HEK293 (cell line): ENCODE results near the gene PRXL2B.

Experiments used
- INSM2 ChIP-seq: fragments of 450-650 bp; formaldehyde crosslinking; IDR thresholded peaks from 2 replicates; pipeline ENCODE4 v1.5.1; 2016; ENCODE audit warnings: missing biosample characterization, missing genetic modification characterization
- PRDM1 ChIP-seq: fragments of 450-650 bp; formaldehyde crosslinking; IDR thresholded peaks from 2 replicates; pipeline ENCODE4; 2016; ENCODE audit warnings: missing biosample characterization, missing genetic modification characterization
- SCRT1 ChIP-seq: fragments of 450-650 bp; formaldehyde crosslinking; IDR thresholded peaks from 2 replicates; pipeline ENCODE4 v1.5.1; 2016; ENCODE audit warnings: missing biosample characterization, missing genetic modification characterization, borderline replicate concordance
- SCRT2 ChIP-seq: fragments of 450-650 bp; formaldehyde crosslinking; IDR thresholded peaks from 2 replicates; pipeline ENCODE4 v1.5.1; 2016; ENCODE audit warnings: missing biosample characterization, missing genetic modification characterization
- SETDB1 ChIP-seq: IDR thresholded peaks from one replicate; pipeline ENCODE4 v1.6.1; 2017; ENCODE audit warnings: mild to moderate bottlenecking, low read length, moderate library complexity, mixed read lengths; ENCODE audit not compliant: insufficient read length
- SP2 ChIP-seq: fragments of 450-650 bp; formaldehyde crosslinking; IDR thresholded peaks from 2 replicates; pipeline ENCODE4 v1.5.1; 2016; ENCODE audit warnings: missing biosample characterization, missing genetic modification characterization
- SP3 ChIP-seq: fragments of 450-650 bp; formaldehyde crosslinking; IDR thresholded peaks from 2 replicates; pipeline ENCODE4 v1.5.1; 2016; ENCODE audit warnings: missing biosample characterization, missing genetic modification characterization
- YY1 ChIP-seq: fragments of 450-650 bp; formaldehyde crosslinking; IDR thresholded peaks from 2 replicates; pipeline ENCODE4 v1.5.1; 2018; ENCODE audit warnings: missing biosample characterization, missing genetic modification characterization
- ZBTB26 ChIP-seq: fragments of 450-650 bp; formaldehyde crosslinking; optimal IDR thresholded peaks from 2 replicates; pipeline ENCODE3; 2016; ENCODE audit warnings: missing biosample characterization, mild to moderate bottlenecking, missing genetic modification characterization
- ZFP3 ChIP-seq: fragments of 450-650 bp; formaldehyde crosslinking; IDR thresholded peaks from 2 replicates; pipeline ENCODE4 v1.5.1; 2016; ENCODE audit warnings: low read depth, missing biosample characterization, missing genetic modification characterization
- ZFP69B ChIP-seq: fragments of 450-650 bp; formaldehyde crosslinking; IDR thresholded peaks from 2 replicates; pipeline ENCODE4 v1.5.1; 2016; ENCODE audit warnings: missing biosample characterization, missing genetic modification characterization
- ZIC2 ChIP-seq: fragments of 450-650 bp; formaldehyde crosslinking; IDR thresholded peaks from 2 replicates; pipeline ENCODE4 v1.5.1; 2016; ENCODE audit warnings: missing biosample characterization, missing genetic modification characterization
- ZNF133 ChIP-seq: fragments of 450-650 bp; formaldehyde crosslinking; IDR thresholded peaks from 2 replicates; pipeline ENCODE4 v1.5.1; 2016; ENCODE audit warnings: missing biosample characterization, missing genetic modification characterization
- ZNF175 ChIP-seq: fragments of 450-650 bp; formaldehyde crosslinking; IDR thresholded peaks from 2 replicates; pipeline ENCODE4 v1.5.1; 2016; ENCODE audit warnings: missing biosample characterization, missing genetic modification characterization
- ZNF311 ChIP-seq: fragments of 450-650 bp; formaldehyde crosslinking; IDR thresholded peaks from 2 replicates; pipeline ENCODE4 v1.5.1; 2017; ENCODE audit warnings: missing biosample characterization, missing genetic modification characterization, borderline replicate concordance
- ZNF404 ChIP-seq: fragments of 450-650 bp; formaldehyde crosslinking; IDR thresholded peaks from 2 replicates; pipeline ENCODE4 v1.5.1; 2017; ENCODE audit warnings: missing biosample characterization, missing genetic modification characterization
- ZNF426 ChIP-seq: fragments of 450-650 bp; formaldehyde crosslinking; IDR thresholded peaks from 2 replicates; pipeline ENCODE4 v1.5.1; 2017; ENCODE audit warnings: missing biosample characterization, missing genetic modification characterization, mild to moderate bottlenecking, inconsistent platforms, moderate library complexity
- ZNF529 ChIP-seq: fragments of 450-650 bp; formaldehyde crosslinking; IDR thresholded peaks from 2 replicates; pipeline ENCODE4 v1.5.1; 2017; ENCODE audit warnings: missing genetic modification characterization, missing biosample characterization; ENCODE audit not compliant: insufficient replicate concordance
- ZNF571 ChIP-seq: fragments of 450-650 bp; formaldehyde crosslinking; IDR thresholded peaks from 2 replicates; pipeline ENCODE4 v1.5.0; 2017; ENCODE audit warnings: missing biosample characterization, missing genetic modification characterization
- TF ChIP-seq, protein P1 (sequence below): fragments of 450-650 bp; formaldehyde crosslinking; IDR thresholded peaks from 2 replicates; pipeline ENCODE4 v1.5.1; 2016; ENCODE audit warnings: missing biosample characterization, missing genetic modification characterization
- TF ChIP-seq, protein P2 (sequence below): fragments of 450-650 bp; formaldehyde crosslinking; IDR thresholded peaks from 2 replicates; pipeline ENCODE4 v1.5.1; 2016; ENCODE audit warnings: missing biosample characterization, missing genetic modification characterization
- TF ChIP-seq, protein P3 (sequence below): fragments of 450-650 bp; formaldehyde crosslinking; IDR thresholded peaks from 2 replicates; pipeline ENCODE4 v1.5.1; 2017; ENCODE audit warnings: missing biosample characterization, missing genetic modification characterization
- TF ChIP-seq, protein P4 (sequence below): fragments of 450-650 bp; formaldehyde crosslinking; IDR thresholded peaks from 2 replicates; pipeline ENCODE4 v1.5.1; 2017; ENCODE audit warnings: missing biosample characterization, missing genetic modification characterization
- TF ChIP-seq, protein P5 (sequence below): fragments of 450-650 bp; formaldehyde crosslinking; IDR thresholded peaks from 2 replicates; pipeline ENCODE4 v1.5.1; 2016; ENCODE audit warnings: missing biosample characterization, missing genetic modification characterization

The PRXL2B gene

GRCh38 chr1:2586154-2587070 lies at the start of gene PRXL2B (continued):
- TF ChIP-seq ZBTB26 (tag by site-specific recombination) (peak; percentile 85), ZNF404 (tag by site-specific recombination) (no peak), ZFP69B (no peak), INSM2 (no peak), SP2 (tag by site-specific recombination) (peak; percentile 99), SCRT1 (tag by site-specific recombination) (no peak), ZIC2 (tag by site-specific recombination) (no peak), ZNF311 (tag by site-specific recombination) (no peak), SP3 (tag by site-specific recombination) (peak; percentile 96), ZNF175 (tag by site-specific recombination) (no peak), SETDB1 (no peak), ZFP3 (no peak), ZNF529 (tag by site-specific recombination) (no peak), ZNF571 (tag by site-specific recombination) (no peak), YY1 (tag by site-specific recombination) (no peak; the same call in 1 of the 2 replicates), SCRT2 (no peak), PRDM1 (tag by site-specific recombination) (no peak), ZNF426 (tag by site-specific recombination) (no peak), ZNF133 (tag by site-specific recombination) (no peak)
- TF ChIP-seq, protein P1, sequence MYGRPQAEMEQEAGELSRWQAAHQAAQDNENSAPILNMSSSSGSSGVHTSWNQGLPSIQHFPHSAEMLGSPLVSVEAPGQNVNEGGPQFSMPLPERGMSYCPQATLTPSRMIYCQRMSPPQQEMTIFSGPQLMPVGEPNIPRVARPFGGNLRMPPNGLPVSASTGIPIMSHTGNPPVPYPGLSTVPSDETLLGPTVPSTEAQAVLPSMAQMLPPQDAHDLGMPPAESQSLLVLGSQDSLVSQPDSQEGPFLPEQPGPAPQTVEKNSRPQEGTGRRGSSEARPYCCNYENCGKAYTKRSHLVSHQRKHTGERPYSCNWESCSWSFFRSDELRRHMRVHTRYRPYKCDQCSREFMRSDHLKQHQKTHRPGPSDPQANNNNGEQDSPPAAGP (tag by site-specific recombination) = peak; percentile 20; the same call in 1 of the 2 replicates
- TF ChIP-seq, protein P2, sequence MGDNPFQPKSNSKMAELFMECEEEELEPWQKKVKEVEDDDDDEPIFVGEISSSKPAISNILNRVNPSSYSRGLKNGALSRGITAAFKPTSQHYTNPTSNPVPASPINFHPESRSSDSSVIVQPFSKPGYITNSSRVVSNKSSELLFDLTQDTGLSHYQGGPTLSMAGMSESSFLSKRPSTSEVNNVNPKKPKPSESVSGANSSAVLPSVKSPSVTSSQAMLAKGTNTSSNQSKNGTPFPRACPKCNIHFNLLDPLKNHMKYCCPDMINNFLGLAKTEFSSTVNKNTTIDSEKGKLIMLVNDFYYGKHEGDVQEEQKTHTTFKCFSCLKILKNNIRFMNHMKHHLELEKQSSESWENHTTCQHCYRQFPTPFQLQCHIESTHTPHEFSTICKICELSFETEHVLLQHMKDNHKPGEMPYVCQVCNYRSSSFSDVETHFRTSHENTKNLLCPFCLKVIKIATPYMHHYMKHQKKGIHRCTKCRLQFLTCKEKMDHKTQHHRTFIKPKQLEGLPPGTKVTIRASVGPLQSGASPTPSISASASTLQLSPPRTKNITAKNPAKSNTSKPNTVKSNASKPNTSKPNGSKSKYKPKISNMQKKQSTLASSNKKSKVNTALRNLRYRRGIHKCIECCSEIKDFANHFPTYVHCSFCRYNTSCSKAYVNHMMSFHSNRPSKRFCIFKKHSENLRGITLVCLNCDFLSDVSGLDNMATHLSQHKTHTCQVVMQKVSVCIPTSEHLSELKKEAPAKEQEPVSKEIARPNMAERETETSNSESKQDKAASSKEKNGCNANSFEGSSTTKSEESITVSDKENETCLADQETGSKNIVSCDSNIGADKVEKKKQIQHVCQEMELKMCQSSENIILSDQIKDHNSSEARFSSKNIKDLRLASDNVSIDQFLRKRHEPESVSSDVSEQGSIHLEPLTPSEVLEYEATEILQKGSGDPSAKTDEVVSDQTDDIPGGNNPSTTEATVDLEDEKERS (tag by site-specific recombination) = no peak
- TF ChIP-seq, protein P3, sequence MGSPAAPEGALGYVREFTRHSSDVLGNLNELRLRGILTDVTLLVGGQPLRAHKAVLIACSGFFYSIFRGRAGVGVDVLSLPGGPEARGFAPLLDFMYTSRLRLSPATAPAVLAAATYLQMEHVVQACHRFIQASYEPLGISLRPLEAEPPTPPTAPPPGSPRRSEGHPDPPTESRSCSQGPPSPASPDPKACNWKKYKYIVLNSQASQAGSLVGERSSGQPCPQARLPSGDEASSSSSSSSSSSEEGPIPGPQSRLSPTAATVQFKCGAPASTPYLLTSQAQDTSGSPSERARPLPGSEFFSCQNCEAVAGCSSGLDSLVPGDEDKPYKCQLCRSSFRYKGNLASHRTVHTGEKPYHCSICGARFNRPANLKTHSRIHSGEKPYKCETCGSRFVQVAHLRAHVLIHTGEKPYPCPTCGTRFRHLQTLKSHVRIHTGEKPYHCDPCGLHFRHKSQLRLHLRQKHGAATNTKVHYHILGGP = no peak
- TF ChIP-seq, protein P4, sequence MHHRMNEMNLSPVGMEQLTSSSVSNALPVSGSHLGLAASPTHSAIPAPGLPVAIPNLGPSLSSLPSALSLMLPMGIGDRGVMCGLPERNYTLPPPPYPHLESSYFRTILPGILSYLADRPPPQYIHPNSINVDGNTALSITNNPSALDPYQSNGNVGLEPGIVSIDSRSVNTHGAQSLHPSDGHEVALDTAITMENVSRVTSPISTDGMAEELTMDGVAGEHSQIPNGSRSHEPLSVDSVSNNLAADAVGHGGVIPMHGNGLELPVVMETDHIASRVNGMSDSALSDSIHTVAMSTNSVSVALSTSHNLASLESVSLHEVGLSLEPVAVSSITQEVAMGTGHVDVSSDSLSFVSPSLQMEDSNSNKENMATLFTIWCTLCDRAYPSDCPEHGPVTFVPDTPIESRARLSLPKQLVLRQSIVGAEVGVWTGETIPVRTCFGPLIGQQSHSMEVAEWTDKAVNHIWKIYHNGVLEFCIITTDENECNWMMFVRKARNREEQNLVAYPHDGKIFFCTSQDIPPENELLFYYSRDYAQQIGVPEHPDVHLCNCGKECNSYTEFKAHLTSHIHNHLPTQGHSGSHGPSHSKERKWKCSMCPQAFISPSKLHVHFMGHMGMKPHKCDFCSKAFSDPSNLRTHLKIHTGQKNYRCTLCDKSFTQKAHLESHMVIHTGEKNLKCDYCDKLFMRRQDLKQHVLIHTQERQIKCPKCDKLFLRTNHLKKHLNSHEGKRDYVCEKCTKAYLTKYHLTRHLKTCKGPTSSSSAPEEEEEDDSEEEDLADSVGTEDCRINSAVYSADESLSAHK = no peak
- TF ChIP-seq, protein P5, sequence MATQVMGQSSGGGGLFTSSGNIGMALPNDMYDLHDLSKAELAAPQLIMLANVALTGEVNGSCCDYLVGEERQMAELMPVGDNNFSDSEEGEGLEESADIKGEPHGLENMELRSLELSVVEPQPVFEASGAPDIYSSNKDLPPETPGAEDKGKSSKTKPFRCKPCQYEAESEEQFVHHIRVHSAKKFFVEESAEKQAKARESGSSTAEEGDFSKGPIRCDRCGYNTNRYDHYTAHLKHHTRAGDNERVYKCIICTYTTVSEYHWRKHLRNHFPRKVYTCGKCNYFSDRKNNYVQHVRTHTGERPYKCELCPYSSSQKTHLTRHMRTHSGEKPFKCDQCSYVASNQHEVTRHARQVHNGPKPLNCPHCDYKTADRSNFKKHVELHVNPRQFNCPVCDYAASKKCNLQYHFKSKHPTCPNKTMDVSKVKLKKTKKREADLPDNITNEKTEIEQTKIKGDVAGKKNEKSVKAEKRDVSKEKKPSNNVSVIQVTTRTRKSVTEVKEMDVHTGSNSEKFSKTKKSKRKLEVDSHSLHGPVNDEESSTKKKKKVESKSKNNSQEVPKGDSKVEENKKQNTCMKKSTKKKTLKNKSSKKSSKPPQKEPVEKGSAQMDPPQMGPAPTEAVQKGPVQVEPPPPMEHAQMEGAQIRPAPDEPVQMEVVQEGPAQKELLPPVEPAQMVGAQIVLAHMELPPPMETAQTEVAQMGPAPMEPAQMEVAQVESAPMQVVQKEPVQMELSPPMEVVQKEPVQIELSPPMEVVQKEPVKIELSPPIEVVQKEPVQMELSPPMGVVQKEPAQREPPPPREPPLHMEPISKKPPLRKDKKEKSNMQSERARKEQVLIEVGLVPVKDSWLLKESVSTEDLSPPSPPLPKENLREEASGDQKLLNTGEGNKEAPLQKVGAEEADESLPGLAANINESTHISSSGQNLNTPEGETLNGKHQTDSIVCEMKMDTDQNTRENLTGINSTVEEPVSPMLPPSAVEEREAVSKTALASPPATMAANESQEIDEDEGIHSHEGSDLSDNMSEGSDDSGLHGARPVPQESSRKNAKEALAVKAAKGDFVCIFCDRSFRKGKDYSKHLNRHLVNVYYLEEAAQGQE (tag by site-specific recombination) = peak; percentile 88
